ENCODE measurements around the gene FARSA.
"Not testable (repeated sequence)": the region's sequence is repeated elsewhere in the genome, so short reads cannot be mapped to it uniquely, and the experiment has no call there.

FARSA gene

DNA sequence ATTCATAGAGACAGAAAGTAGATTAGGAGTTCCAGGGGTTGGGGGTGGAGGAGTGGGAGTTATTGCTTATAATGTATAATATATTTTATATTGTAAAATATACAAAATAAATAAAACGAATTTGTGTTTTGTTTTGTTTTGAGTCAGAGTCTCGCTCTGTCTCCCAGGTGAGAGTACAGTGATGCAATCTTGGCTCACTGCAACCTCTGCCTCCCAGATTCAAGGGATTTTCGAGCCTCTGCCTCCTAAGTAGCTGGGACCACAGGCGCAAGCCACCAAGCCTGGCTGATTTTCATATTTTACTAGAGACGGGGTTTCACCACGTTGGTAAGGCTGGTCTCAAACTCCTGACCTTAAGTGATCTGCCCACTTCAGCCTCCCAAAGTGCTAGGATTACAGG, 26.0 kb upstream of the FARSA start:
- H2AFZ ChIP-seq (ENCODE audit: low read depth, low read length, severe bottlenecking), result no peak overlapping the region
- H3K36me3 ChIP-seq (ENCODE audit: low read length), result no peaks in the 10 kb centered on the region
- H3K79me2 ChIP-seq (ENCODE audit: insufficient read depth, low read length), result peaks cover 19% of the 10 kb centered on the region
- H3K9ac ChIP-seq (ENCODE audit: low read length), result no peak overlapping the region
- no peak overlapping the region for H3K4me2 ChIP-seq (ENCODE audit: low read depth, low read length, poor library complexity, severe bottlenecking)
- H3K9me3 ChIP-seq (ENCODE audit: insufficient read depth, low read length), result no peaks in the 10 kb centered on the region
- no peak overlapping the region for H3K4me3 ChIP-seq (ENCODE audit: insufficient read depth, low read length, poor library complexity, severe bottlenecking)
- peaks cover 33% of the 10 kb centered on the region for H3F3A ChIP-seq (ENCODE audit: insufficient read depth)
- TF ChIP-seq EZH2phosphoT487 (conservative IDR thresholded peaks at IDR 0.05; ENCODE audit: low read length) (no peak), CTCF (IDR thresholded peaks at IDR 0.05; ENCODE audit: insufficient read depth, low read length, poor library complexity, severe bottlenecking) (no peak)
- H4K20me1 ChIP-seq (ENCODE audit: low read depth, low read length), result no peaks in the 10 kb centered on the region
- H3K27me3 ChIP-seq (ENCODE audit: low read length), result no peaks in the 10 kb centered on the region
- no peak overlapping the region for H3K27ac ChIP-seq (ENCODE audit: low read depth, low read length)
- H3K9me2 ChIP-seq (replicated peaks; ENCODE audit: insufficient read depth, low read length), result no peaks in the 10 kb centered on the region

DNA sequence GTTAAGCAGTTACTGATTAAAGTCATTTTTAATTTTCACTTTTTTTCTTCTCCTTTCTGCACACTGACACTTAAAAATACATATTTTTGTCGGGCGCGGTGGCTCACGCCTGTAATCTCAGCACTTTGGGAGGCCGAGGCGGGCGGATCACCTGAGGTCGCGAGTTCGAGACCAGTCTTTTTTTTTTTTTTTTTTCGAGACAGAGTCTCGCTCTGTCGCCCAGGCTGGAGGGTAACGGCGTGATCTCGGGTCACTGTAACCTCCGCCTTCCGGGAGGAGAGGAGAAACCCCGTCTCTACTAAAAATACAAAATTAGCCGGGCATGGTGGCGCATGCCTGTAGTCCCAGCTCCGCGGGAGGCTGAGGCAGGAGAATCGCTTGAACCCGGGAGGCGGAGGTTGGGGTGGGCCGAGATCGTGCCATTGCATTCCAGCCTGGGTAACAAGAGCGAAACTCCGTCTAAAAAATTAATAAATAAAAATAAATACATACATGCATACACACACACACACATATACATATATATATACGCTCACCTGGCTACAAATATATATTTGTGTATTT, 24.0 kb upstream of the FARSA start:
- peak overlapping the region; percentile 66 for H3K4me3 ChIP-seq (ENCODE audit: insufficient read depth, low read length, poor library complexity, severe bottlenecking)
- peak overlapping the region; percentile 69 for H3K4me2 ChIP-seq (ENCODE audit: low read depth, low read length, poor library complexity, severe bottlenecking)
- not testable (repeated sequence) for H4K20me1 ChIP-seq (ENCODE audit: low read depth, low read length); H3K9me2 ChIP-seq (replicated peaks; ENCODE audit: insufficient read depth, low read length); H3K36me3 ChIP-seq (ENCODE audit: low read length); H3K9me3 ChIP-seq (ENCODE audit: insufficient read depth, low read length); H3K27me3 ChIP-seq (ENCODE audit: low read length)
- H3F3A ChIP-seq (ENCODE audit: insufficient read depth), result peaks cover 43% of the 10 kb centered on the region
- H3K79me2 ChIP-seq (ENCODE audit: insufficient read depth, low read length), result peaks cover 23% of the 10 kb centered on the region
- H2AFZ ChIP-seq (ENCODE audit: low read depth, low read length, severe bottlenecking), result peak overlapping the region; percentile 92
- H3K27ac ChIP-seq (ENCODE audit: low read depth, low read length), result peak overlapping the region; percentile 72
- peak overlapping the region; percentile 80 for H3K9ac ChIP-seq (ENCODE audit: low read length)

- no peaks in the 10 kb centered on the region; the same call in 1 of the 2 replicates for H4K20me1 ChIP-seq (ENCODE audit: low read depth, low read length)
- H3K4me2 ChIP-seq (ENCODE audit: low read depth, low read length, poor library complexity, severe bottlenecking), result peak within 1 kb of the TSS; percentile 69
- peak within 1 kb of the TSS; percentile 72 for H3K27ac ChIP-seq (ENCODE audit: low read depth, low read length)
- peaks cover 43% of the 10 kb centered on the region for H3F3A ChIP-seq (ENCODE audit: insufficient read depth)
- H3K9me2 ChIP-seq (replicated peaks; ENCODE audit: insufficient read depth, low read length), result no peaks in the 10 kb centered on the region
- peak within 1 kb of the TSS; percentile 92 for H2AFZ ChIP-seq (ENCODE audit: low read depth, low read length, severe bottlenecking)
- no peaks in the 10 kb centered on the region for H3K9me3 ChIP-seq (ENCODE audit: insufficient read depth, low read length)
- TF ChIP-seq EZH2phosphoT487 (conservative IDR thresholded peaks at IDR 0.05; ENCODE audit: low read length) (no peak), CTCF (IDR thresholded peaks at IDR 0.05; ENCODE audit: insufficient read depth, low read length, poor library complexity, severe bottlenecking) (no peak)
- peak within 1 kb of the TSS; percentile 66 for H3K4me3 ChIP-seq (ENCODE audit: insufficient read depth, low read length, poor library complexity, severe bottlenecking)
- H3K27me3 ChIP-seq (ENCODE audit: low read length), result no peaks in the 10 kb centered on the region
- 0 out of 2 replicates have a peak, but pooled peaks cover 7% of the 10 kb centered on the region for H3K36me3 ChIP-seq (ENCODE audit: low read length)
- H3K9ac ChIP-seq (ENCODE audit: low read length), result peak within 1 kb of the TSS; percentile 80
- peaks cover 23% of the 10 kb centered on the region for H3K79me2 ChIP-seq (ENCODE audit: insufficient read depth, low read length)
These were observed 23.2 kb upstream of the FARSA start, which contains the start of gene GADD45GIP1 for GRCh38 chr19:12956446-12957388. TSS of gene GADD45GIP1 (minus strand) at chr19:12957223. CDS start at chr19:12957212, 11 bp downstream.

Data from SU-DHL-6 (cell line).